NCI-H524 (cell line): ENCODE data around the gene CD74.
"Not testable (repeated sequence)": the region's sequence is repeated elsewhere in the genome, so short reads cannot be mapped to it uniquely, and the experiment has no call there.

Experiments
- DNase-seq, 2 experiments: peaks; one replicate each; lab custom pipeline; 2025; lab: John Stamatoyannopoulos, UW

CD74 gene

DNA sequence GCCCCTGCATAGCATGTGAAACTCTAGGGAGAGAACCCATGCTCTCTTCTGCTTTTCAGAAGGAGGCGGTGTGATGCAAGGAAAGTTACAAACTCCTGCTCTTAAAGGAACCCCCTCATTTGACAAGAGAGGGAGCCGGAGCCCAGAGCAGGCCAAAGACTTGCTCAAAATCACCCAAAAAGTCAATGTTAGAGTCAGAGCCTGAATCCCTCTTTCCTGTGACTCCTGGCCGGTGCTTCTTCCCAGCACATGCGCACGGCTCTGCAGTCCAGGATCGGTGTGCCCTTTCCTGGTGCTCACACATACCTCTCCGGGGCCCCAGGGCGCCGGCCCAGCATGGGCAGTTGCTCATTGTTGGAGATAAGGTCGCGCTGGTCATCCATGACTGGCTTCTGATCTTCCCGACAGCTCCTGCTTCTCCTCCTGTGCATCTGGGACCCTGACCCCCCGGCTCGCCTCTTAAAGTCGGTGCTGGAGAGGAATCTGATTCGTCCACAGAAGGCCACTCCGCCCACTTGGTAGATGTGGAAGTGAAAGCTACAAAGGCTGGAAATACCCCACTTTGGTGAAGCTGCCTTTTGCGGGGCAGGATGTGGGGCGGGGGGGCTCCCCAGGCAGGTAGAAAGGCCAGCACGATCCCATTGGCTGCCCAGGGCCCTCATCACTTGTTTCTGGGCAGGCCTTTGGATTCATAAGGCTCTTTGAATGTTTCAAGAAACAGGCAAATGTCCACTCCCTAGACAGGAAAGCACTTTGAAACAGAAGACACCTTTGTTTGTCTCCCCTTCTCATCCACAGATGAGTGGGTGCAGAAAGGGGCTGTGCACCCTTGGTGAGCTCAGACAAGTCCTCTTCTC is at the start of gene CD74:
TSS of gene CD74 (minus strand) at position 592 of the 857 bp plus-strand sequence. CDS start at position 431, 161 bp downstream.
- no peak for DNase-seq

DNA sequence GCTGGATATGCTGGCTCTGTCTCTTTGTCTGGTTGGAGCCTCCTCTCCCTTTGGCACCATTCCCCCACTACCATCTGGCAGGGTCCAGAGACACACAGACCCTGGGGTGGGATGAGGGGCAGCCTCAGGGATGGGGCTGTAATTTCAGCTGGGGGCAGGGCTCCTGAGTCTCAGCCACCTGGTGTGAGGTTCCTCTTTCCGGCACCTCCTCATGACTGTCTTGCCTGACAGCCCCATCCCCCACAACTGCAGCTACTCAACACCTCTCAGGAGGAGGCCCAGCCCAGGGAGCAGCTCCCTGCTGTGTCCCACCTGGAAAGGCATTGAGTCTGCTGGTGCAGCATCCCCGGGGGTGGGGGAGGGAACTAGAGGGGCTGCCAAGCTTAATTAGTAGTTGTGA is 48.5 kb upstream of the CD74 start:
- peak; percentile 97 to 98 for DNase-seq

DNA sequence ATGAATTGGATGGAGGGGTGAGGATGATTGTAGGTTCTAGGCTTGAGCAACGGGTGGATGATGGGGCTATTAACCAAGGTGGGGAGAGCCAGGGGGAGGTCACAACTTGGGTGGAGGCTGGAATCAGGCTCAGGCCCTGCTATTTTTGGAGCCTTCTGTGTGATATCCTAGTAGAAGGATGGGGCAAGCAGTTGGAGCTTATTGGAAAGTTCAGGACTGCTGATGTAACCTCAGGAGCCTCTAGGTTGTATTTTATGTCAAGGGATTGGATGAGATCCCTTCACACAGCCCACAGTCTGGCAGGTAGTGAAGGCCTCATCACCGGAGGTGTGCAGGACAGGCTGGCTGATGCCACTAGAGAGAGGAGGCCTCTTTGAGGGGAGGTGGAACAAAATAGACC is 48.1 kb upstream of the CD74 start:
- DNase-seq, result no peak

DNA sequence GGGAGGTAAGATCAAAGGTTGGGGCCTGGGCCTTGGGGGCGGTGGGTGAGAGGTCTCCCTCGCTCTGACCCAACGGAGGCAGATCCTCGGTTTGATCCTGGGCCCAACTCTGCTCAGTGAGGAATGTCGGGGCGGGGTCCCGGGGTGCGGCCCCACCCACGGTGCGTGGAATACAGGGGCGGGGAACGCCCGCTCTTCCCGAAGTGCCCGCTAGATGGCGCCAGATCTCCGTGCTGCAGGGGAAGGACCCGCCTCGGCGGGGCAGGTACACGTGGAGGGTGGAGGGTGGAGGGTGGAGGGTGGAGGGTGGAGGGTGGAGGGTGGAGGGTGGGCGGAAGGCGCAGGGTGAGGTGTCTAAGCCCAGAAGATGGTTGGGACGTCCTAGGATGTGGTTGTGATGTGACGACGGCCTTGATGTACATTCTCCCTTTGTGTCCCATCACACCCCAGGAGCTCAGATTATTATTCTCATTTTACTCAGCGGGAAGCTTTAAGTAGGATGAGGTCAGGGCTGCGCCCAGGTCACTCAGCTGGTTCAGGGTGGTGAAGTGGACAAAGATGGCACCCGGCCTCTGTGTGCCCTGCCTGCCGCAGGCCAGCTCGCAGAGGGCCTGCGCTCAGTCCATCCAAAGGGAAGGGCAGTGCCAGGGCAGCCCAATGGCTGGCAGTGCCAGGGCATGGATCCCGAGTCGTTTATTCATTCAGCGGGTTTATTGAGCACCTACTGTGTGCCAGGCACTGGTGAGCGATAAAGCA is 46.3 kb upstream of the CD74 start:
- DNase-seq, result peak; percentile 45 to 69

DNA sequence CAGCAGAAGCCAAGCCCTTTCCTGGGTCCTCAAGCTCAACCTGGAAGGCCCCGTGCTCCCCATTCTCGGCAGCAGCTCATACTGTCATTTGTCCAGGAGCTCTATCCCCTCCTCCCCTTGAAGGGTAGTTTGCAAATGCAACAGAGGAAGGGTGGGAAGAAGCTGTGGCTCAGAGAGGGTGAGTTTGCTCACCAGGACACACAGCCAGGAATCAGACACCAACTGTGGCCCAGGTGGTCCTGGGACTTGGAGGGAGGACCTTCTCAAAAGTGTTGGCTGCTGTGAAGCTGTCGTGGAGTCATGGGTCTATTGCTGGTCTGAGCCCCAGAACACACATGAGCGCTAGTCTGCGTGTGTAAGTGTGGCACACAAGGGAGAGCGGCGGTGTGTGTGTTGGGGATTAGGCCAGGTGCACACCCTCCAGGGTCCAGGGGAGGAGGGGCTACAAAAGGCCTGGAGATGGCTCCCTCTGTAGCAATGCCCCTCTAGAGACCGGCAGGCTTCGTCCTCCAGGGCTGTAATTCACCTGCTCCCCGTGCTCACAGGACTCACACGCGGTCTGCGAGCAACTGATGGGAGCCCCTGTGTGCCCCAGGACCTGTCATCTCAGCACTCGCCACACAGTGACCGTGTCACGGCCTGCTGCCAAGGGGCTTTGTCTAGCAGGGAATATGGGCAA is 45.0 kb upstream of the CD74 start:
- DNase-seq, result no peak

DNA sequence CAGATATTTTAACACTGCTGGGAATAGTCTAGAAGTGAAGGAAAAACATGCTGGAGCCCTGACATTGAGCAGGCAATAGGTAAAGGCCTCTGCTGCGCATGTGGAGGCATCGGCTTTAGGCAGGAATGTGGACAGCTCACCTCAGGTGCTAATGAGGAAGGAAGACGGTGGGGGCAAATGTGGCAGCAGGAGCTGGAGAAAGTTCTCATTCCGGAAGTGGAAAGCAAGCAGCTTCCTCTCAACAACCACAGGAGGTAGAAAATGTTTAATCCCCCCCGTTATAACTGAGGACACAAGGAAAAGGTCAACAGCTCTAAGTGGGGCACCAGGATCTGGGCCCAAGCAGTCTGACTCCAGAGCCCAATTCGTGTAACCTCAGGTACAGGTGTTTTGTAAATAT is 44.4 kb upstream of the CD74 start:
- no peak for DNase-seq

DNA sequence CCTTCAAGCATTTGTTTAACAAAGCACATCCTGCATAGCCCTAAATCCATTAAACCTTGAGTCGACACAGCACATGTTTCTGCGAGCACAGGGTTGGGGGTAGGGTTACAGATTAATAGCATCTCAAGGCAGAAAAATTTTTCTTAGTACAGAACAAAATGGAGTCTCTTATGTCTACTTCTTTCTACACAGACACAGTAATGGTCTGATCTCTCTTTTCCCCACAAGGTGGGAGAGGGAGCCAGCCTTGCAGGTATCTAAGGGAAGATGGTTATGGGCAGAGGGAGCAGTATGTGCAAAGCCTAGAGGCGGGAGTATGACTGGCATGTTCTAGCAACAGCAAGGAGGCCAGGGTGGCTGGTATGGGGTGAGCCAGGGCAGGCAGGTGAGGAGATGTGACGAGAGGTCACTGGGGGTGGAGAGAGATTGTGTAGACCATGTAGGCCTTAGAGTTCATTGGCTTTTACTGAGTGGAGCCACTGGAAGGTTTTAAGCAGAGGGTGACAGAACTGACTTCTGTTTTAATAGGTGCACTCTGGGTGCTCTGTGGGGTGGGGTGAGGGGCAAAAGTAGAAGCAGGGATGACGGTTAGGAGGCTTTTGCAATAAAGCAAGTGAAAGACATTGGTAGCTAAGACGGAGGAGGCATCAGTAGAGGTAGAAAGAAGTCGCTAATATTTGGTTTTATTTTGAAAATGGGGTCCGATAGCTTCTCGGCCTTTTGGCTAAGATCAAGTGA is 42.0 kb upstream of the CD74 start:
- no peak for DNase-seq

DNA sequence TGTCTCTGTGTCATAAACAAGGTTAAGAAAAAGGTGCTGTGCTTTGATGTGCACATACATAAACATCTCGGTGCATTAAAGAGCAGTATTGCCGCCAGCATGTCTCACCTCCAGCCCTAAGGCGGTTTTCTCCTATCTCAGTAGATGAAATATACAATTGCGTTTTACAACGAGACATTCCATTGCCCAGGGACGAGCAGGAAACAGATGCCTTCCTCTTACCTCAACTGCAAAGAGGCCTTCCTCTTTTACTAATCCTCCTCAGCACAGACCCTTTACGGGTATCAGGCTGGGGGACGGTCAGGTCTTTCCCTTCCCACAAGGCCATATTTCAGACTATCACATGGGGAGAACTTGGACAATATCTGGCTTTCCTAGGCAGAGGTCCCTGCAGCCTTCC is 41.3 kb upstream of the CD74 start:
- DNase-seq, result not testable (repeated sequence)

DNA sequence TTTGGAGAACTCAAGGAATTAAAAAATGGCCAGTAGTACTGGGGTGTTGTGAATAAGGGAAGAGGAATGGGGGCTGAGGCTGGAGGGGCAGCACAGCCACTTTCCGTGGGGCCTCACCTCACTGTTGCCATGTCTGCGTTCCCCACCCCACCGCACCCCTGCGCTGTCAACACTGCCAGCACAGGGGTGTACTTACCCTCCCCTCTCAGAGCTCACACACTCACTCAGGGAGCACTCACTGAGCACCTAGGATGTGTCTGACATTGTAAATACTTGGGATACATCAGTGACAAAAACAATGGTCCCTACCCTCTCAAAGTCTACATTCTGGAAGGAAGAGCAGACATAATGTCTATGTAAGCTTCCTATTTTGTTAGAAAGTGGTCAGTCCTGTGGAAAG is 40.2 kb upstream of the CD74 start:
- DNase-seq, result no peak

DNA sequence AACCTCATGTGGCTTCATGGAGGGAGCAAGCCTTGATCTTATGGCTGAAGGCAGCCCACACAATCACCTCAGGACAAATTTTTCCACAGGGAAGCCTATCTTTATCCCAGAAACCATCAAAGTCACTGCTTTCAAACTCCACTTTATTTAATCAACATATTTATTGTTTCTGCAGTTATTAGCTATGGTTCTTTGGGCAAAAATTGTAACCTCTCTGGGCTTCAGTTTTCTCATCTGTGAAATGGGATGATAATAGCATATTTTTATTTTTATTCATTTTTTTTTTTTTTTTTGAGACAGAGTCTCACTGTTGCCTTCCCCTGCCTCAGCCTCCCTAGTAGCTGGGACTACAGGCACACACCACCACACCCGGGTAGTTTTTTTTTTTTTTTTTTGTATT is 38.9 kb upstream of the CD74 start:
- no peak for DNase-seq

DNA sequence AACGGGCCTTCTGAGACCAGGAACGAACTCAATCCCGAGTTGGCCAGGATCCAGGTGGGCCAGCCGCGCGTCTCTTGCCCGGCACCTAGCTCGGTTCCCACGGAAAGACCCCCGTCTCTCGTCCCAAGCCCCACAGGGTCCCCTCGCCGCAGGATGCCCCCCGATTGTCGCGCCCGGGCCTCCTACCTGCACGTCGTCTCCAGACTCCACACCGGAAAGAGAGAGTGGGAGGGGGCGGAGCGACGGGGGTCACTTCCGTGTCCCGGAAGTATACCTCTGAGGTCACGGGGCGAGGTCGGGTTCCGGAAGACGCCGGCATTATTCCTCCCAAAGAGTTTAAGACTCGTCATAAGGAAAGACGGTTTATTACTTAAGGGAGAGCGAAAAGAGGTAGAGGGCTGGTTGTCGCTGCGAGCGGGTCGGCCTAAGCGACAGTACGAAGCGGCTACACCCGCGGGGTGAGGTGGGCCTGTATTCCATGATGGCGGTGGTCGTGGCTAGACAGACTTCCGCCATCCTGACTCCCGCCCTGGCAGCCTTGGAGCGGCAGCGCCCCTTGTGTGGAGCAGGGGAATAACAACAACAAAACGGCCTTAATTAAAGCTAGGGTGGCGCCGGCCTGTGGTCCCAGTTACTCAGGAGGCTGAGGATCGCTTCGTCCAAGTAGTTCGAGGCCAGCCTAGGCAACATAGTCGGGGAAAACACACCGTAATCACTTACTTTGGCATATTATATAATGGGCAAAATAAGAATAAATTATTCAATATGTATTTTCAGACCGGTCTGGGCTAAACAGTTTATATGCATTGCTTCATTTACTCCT is 37.0 kb upstream of the CD74 start, which contains the start of gene RPS14:
TSS of gene RPS14 (minus strand) at position 223 of the 823 bp plus-strand sequence. CDS start 2,006 bp downstream, outside the sequence.
- DNase-seq, result peak; percentile 84 to 87

DNA sequence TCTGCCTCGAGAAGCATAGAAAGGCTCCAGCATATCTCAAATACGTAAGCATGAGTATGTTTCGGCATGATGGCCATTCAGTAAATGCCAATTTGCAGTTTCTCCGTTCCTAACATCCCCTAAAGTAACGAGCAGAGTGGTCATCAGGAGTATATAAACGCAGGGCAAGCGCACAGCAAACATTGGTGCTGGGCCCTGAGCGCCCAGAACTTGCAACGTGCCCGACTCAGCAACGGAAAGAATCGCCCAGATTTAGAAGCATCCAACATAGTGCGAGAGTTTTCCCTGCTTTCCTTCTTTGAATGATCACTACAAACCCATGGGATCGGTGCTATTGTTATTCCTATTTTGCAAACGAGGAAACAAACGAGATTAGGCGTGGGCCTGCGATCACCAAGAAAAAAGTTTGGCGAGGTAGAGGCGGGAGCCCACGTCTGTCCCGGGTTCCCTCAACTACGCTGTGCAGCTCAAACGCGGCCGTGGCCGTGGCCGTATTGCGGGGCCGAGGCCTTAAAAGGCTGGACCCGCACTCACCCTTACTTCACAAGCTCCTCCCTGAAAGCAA is 36.3 kb upstream of the CD74 start:
- DNase-seq, result no peak

DNA sequence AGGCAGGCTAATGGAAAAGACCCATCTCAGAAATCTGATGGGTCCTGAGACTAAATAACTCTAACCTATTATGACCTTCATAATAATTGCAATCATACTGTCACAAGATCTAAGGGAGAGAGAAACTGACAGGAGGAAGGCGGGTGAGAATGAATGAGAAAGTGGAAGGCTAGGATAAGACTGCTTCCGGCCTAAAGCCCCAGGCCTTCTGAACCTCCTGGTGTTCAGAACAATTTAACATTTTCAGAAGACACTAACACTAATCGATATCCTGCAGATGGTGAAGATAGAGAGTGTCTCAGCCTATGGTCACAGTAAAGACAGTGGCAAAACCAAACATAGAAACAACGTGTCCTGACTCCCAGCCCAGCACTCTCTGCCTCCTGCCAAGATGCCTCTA is 35.6 kb upstream of the CD74 start:
- no peak for DNase-seq

DNA sequence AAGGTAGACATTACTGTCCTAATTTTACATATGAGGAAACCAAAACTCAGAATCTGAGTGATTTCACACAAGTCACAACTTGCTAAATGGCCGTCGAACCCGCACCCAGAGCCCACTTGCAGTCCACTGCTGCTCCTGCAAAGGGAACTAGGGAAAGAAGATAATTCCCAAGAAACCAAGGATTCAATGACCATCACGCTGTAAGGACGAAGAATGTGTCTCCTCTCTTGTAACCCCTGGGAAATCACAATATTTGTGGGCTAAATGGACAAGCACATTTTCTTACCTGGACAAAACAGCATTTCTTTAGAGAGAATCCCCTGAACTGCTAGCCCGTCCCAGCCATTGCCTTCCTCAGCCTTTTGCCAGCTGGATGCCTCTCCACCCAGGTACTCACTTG is 34.5 kb upstream of the CD74 start:
- no peak for DNase-seq

DNA sequence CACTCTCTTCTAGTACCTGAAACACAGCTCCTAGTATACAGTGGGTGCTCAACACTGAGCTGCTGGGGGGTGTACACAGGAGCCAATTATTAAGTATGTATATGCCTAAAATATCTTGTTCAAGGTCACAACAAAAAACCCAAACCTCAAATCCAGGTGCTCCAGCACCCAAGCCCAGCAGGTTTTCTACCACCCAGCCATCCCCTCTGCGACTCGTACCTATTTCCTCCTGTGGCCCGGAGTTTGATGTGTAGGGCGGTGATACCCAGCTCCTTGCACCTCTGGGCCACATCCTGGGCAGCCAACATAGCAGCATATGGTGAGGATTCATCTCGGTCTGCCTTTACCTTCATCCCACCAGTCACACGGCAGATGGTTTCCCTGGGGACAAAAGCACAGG is 33.9 kb upstream of the CD74 start:
- peak; percentile 26 to 75 for DNase-seq

DNA sequence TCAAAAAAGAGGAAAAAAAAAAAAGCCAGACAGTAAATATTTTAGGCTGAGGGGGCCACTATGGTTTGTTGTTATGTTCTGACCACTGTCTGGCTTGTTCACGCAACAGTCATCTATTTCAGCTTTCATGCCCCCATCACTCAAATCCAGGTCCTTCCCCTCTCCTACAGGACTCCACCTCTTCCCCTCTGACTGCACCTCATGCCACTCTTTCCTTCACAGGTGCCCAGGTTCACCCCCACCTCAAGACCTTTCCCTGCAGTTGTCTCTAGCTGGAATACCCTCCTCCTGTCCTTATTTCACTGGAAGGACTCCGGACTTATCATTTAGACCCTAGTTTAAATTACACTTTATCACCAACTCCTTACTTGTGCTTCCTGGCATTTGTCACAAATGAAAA is 33.4 kb upstream of the CD74 start:
- DNase-seq, result no peak

DNA sequence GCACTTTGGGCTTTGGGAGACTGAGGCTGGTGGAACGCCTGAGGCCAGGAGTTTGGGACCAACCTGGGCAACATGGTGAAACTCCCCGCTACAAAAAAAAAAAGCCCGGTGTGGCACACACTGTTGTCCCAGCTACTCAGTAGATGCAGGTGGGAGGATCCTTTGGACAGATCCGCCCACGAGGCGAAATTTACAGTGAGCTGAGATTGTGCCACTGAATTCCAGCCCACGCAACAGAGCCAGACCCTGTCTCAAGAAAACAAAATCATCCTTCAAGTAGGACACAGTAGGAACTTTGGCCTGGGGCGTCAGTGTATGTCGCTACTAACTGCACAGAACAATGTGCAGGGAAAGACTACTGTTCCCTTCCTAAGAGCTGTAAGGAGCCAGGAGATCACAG is 32.1 kb upstream of the CD74 start:
- peak in 1 of 2 experiments; percentile 23 for DNase-seq

DNA sequence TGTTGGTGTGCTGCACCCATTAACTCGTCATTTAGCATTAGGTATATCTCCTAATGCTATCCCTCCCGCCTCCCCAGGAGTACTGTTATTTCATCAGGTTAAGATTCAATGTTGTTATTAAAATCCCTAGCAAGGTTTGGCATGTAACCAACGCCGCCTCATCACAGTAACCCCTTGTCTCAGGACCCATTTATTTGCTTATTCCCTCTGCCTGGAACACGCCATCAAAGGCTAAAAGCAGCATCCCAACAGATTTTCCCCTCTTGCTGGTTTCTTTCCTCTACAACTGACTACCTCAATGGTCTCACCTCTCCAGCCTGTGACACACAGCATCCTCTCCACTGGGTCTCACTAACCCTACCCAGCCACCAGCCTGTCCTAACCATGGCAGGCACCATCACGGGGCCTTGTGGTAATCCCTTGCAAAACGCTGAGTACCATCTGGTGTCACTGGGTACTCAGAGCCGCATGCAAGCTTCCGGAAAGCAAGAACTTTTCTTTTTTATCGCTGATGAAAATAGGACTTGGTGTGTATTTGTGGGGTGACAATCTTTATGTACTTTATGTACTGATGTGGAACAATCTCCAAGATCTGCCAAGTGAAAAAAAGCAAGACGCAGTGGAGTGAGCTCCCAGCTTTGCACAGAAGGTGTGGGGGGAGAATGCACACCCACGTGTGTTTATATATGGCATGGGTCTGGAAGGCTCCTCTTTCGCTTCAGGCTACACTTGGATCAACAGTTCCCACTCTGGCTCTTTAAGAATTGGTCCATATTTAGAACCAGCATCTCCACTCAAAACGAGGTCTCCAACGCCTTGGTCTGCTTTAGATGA is 30.7 kb upstream of the CD74 start:
- peak; percentile 78 to 88 for DNase-seq

DNA sequence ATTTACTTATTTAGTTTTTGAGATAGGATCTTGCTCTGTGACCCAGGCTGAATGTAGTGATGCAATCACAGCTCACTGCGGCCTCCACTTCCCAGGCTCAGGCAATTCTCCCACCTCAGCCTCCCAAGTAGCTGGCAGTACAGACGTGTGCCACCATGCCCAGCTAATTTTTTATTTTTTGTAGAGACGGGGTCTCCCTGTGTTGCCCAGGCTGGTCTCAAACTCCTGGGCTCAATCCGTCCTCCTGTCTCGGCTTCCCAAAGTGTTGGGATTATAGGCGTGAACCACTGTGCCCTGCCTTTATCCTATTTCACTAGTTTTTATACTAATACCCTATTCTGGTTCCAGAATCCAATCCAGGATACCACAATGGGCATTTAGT is 30.0 kb upstream of the CD74 start:
- no peak for DNase-seq
